ENCODE measurements around the gene HSCB.
"Not testable (repeated sequence)": the region's sequence is repeated elsewhere in the genome, so short reads cannot be mapped to it uniquely, and the experiment has no call there.

Gene HSCB

GRCh38 chr22:28791841-28792490, 50.1 kb downstream of the HSCB start:
- Mint-ChIP-seq H3K36me3 (ENCODE audit: low read depth) (peaks cover 53% of the 10 kb centered on the region), H3K4me3 (no peak overlapping the region), H3K4me1 (ENCODE audit: low read depth) (peaks cover 52% of the 10 kb centered on the region), H3K9me3 (no peaks in the 10 kb centered on the region), H3K27me3 (ENCODE audit: low read depth) (no peaks in the 10 kb centered on the region), H3K27ac (peak overlapping the region; percentile 71)

GRCh38 chr22:28792491-28793383, 50.9 kb downstream of the HSCB start:
- no peaks in the 10 kb centered on the region for H3K27me3 Mint-ChIP-seq (ENCODE audit: low read depth)
- no peaks in the 10 kb centered on the region for H3K9me3 Mint-ChIP-seq
- no peak overlapping the region for H3K4me3 Mint-ChIP-seq
- H3K36me3 Mint-ChIP-seq (ENCODE audit: low read depth), result peaks cover 56% of the 10 kb centered on the region
- H3K4me1 Mint-ChIP-seq (ENCODE audit: low read depth), result peaks cover 57% of the 10 kb centered on the region
- peak overlapping the region; percentile 52 for H3K27ac Mint-ChIP-seq

GRCh38 chr22:28793976-28794584, 52.2 kb downstream of the HSCB start:
- H3K9me3 Mint-ChIP-seq, result no peaks in the 10 kb centered on the region
- no peaks in the 10 kb centered on the region for H3K27me3 Mint-ChIP-seq (ENCODE audit: low read depth)

GRCh38 chr22:28795071-28795693, 53.3 kb downstream of the HSCB start:
- H3K4me3 Mint-ChIP-seq, result peak overlapping the region; percentile 97
- peak overlapping the region; percentile 41 for H3K27ac Mint-ChIP-seq
- H3K36me3 Mint-ChIP-seq (ENCODE audit: low read depth), result peaks cover 64% of the 10 kb centered on the region
- H3K4me1 Mint-ChIP-seq (ENCODE audit: low read depth), result peaks cover 57% of the 10 kb centered on the region
- H3K9me3 Mint-ChIP-seq, result no peaks in the 10 kb centered on the region
- no peaks in the 10 kb centered on the region for H3K27me3 Mint-ChIP-seq (ENCODE audit: low read depth)

More at GRCh38 chr22:28793976-28794584, 52.2 kb downstream of the HSCB start:
- Mint-ChIP-seq H3K36me3 (ENCODE audit: low read depth) (peaks cover 62% of the 10 kb centered on the region), H3K4me1 (ENCODE audit: low read depth) (peaks cover 58% of the 10 kb centered on the region), H3K4me3 (peak overlapping the region; percentile 56), H3K27ac (peak overlapping the region; percentile 59)

GRCh38 chr22:28795932-28796856, 54.4 kb downstream of the HSCB start:
- peaks cover 70% of the 10 kb centered on the region for H3K36me3 Mint-ChIP-seq (ENCODE audit: low read depth)
- H3K27me3 Mint-ChIP-seq (ENCODE audit: low read depth), result no peaks in the 10 kb centered on the region
- H3K4me3 Mint-ChIP-seq, result peak overlapping the region; percentile 97
- H3K27ac Mint-ChIP-seq, result peak overlapping the region; percentile 53
- H3K9me3 Mint-ChIP-seq, result no peaks in the 10 kb centered on the region
- H3K4me1 Mint-ChIP-seq (ENCODE audit: low read depth), result peaks cover 56% of the 10 kb centered on the region

GRCh38 chr22:28798810-28799605, 57.2 kb downstream of the HSCB start:
- H3K27ac Mint-ChIP-seq, result peak overlapping the region; percentile 94
- peaks cover 63% of the 10 kb centered on the region for H3K36me3 Mint-ChIP-seq (ENCODE audit: low read depth)
- H3K27me3 Mint-ChIP-seq (ENCODE audit: low read depth), result no peaks in the 10 kb centered on the region
- H3K4me3 Mint-ChIP-seq, result peak overlapping the region; percentile 97
- no peaks in the 10 kb centered on the region for H3K9me3 Mint-ChIP-seq
- peaks cover 53% of the 10 kb centered on the region for H3K4me1 Mint-ChIP-seq (ENCODE audit: low read depth)

- Mint-ChIP-seq H3K9me3 (no peaks in the 10 kb centered on the region), H3K4me3 (peak overlapping the region; percentile 98), H3K4me1 (ENCODE audit: low read depth) (peaks cover 47% of the 10 kb centered on the region), H3K27ac (peak overlapping the region; percentile 100), H3K27me3 (ENCODE audit: low read depth) (no peaks in the 10 kb centered on the region), H3K36me3 (ENCODE audit: low read depth) (peaks cover 57% of the 10 kb centered on the region)
Observed at GRCh38 chr22:28799606-28800307, 57.9 kb downstream of the HSCB start.

- Mint-ChIP-seq H3K9me3 (no peaks in the 10 kb centered on the region), H3K27me3 (ENCODE audit: low read depth) (no peaks in the 10 kb centered on the region), H3K4me3 (peak within 1 kb of the TSS; percentile 98), H3K27ac (peak within 1 kb of the TSS; percentile 100), H3K4me1 (ENCODE audit: low read depth) (peaks cover 42% of the 10 kb centered on the region), H3K36me3 (ENCODE audit: low read depth) (peaks cover 50% of the 10 kb centered on the region)
Observed at GRCh38 chr22:28800308-28801041, 58.6 kb downstream of the HSCB start, which contains the start of gene XBP1. Gene XBP1, minus strand, starts transcription at chr22:28800569.

- Mint-ChIP-seq H3K27me3 (ENCODE audit: low read depth) (no peaks in the 10 kb centered on the region), H3K27ac (peak overlapping the region; percentile 75), H3K36me3 (ENCODE audit: low read depth) (peaks cover 38% of the 10 kb centered on the region), H3K9me3 (no peaks in the 10 kb centered on the region), H3K4me1 (ENCODE audit: low read depth) (peaks cover 29% of the 10 kb centered on the region), H3K4me3 (peak overlapping the region; percentile 81)
Observed at GRCh38 chr22:28801845-28802594, 60.2 kb downstream of the HSCB start.

GRCh38 chr22:28802595-28803123, 60.8 kb downstream of the HSCB start:
- peaks cover 35% of the 10 kb centered on the region for H3K36me3 Mint-ChIP-seq (ENCODE audit: low read depth)
- peak overlapping the region; percentile 81 for H3K4me3 Mint-ChIP-seq
- H3K27ac Mint-ChIP-seq, result peak overlapping the region; percentile 75
- H3K4me1 Mint-ChIP-seq (ENCODE audit: low read depth), result peaks cover 25% of the 10 kb centered on the region
- no peaks in the 10 kb centered on the region for H3K27me3 Mint-ChIP-seq (ENCODE audit: low read depth)
- H3K9me3 Mint-ChIP-seq, result no peaks in the 10 kb centered on the region

- not testable (repeated sequence) for H3K4me3 Mint-ChIP-seq; H3K27me3 Mint-ChIP-seq (ENCODE audit: low read depth); H3K9me3 Mint-ChIP-seq
- peak overlapping the region; percentile 3 for H3K27ac Mint-ChIP-seq
- peaks cover 22% of the 10 kb centered on the region for H3K36me3 Mint-ChIP-seq (ENCODE audit: low read depth)
- H3K4me1 Mint-ChIP-seq (ENCODE audit: low read depth), result peaks cover 35% of the 10 kb centered on the region
Observed at GRCh38 chr22:28805426-28805825, 63.6 kb downstream of the HSCB start.

Data from T-helper 1 cell treated with Interleukin-12 subunit alpha and Interleukin-12 subunit beta and Interleukin-4 antibody, amounts not matched to agents 30 μg/mL and 1 μg/mL, for 36 hours (primary cell).